Vagina (tissue), 2 donors: ENCODE results near the gene CCL7.

Experiments used
- POLR2A ChIP-seq, 2 donors: fragments of 450-650 bp; IDR thresholded peaks; one replicate each; pipeline ENCODE4 v1.6.1; 2017; ENCODE audit warnings: antibody characterized with exemption in 2 of 2, mild to moderate bottlenecking in 2 of 2, moderate library complexity in 2 of 2
- TF ChIP-seq, protein P1 (sequence below), 3 experiments: fragments of 450-650 bp in 2 of 3; fragments of 200-600 bp in 1 of 3; sonication (generic) in 1 of 3; IDR thresholded peaks; one replicate each; pipeline ENCODE4 v1.5.1; 2017 to 2019; ENCODE audit warnings: antibody characterized with exemption in 3 of 3, mild to moderate bottlenecking in 2 of 3, moderate library complexity in 2 of 3

DNA sequence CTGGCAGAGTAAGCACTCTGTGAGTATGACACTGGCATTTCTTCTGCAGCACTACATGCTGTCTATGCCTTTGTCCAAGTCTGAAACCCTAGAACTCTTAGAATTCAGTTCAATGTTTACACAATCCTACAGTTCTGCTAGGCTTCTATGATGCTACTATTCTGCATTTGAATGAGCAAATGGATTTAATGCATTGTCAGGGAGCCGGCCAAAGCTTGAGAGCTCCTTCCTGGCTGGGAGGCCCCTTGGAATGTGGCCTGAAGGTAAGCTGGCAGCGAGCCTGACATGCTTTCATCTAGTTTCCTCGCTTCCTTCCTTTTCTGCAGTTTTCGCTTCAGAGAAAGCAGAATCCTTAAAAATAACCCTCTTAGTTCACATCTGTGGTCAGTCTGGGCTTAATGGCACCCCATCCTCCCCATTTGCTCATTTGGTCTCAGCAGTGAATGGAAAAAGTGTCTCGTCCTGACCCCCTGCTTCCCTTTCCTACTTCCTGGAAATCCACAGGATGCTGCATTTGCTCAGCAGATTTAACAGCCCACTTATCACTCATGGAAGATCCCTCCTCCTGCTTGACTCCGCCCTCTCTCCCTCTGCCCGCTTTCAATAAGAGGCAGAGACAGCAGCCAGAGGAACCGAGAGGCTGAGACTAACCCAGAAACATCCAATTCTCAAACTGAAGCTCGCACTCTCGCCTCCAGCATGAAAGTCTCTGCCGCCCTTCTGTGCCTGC, 15.2 kb upstream of the CCL7 start, which contains the start of gene CCL2:
- TF ChIP-seq, protein P1, sequence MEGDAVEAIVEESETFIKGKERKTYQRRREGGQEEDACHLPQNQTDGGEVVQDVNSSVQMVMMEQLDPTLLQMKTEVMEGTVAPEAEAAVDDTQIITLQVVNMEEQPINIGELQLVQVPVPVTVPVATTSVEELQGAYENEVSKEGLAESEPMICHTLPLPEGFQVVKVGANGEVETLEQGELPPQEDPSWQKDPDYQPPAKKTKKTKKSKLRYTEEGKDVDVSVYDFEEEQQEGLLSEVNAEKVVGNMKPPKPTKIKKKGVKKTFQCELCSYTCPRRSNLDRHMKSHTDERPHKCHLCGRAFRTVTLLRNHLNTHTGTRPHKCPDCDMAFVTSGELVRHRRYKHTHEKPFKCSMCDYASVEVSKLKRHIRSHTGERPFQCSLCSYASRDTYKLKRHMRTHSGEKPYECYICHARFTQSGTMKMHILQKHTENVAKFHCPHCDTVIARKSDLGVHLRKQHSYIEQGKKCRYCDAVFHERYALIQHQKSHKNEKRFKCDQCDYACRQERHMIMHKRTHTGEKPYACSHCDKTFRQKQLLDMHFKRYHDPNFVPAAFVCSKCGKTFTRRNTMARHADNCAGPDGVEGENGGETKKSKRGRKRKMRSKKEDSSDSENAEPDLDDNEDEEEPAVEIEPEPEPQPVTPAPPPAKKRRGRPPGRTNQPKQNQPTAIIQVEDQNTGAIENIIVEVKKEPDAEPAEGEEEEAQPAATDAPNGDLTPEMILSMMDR (IDR thresholded peaks at IDR 0.05): no peak
- TF ChIP-seq POLR2A (IDR thresholded peaks at IDR 0.05): peak in 1 of 2 donors; percentile 51
